Neural cell (in vitro differentiated cells): ENCODE measurements around the gene CAV2.

Experiments used
- CTCF ChIP-seq: fragments of 450-650 bp; IDR thresholded peaks from 2 replicates; pipeline ENCODE4 v1.5.1; 2014; ENCODE audit warnings: antibody characterized with exemption, mild to moderate bottlenecking, moderate library complexity; ENCODE audit not compliant: poor library complexity, severe bottlenecking
- EP300 ChIP-seq: fragments of 450-650 bp; conservative IDR thresholded peaks from 2 replicates; pipeline ENCODE4 v1.6.1; 2014; ENCODE audit warnings: antibody characterized with exemption, mild to moderate bottlenecking, moderate library complexity; ENCODE audit not compliant: poor library complexity, severe bottlenecking
- EZH2 ChIP-seq: fragments of 200-600, 300-800 bp; shearing (Covaris generic), sonication (generic); IDR thresholded peaks from 2 replicates; pipeline ENCODE4 v1.6.1; 2014; ENCODE audit warnings: antibody characterized with exemption, low read length, borderline replicate concordance, mild to moderate bottlenecking; ENCODE audit not compliant: insufficient read depth, poor library complexity, severe bottlenecking
- MXI1 ChIP-seq: fragments of 450-650 bp; conservative IDR thresholded peaks from 2 replicates; pipeline ENCODE4 v1.6.1; 2014; ENCODE audit warnings: antibody characterized with exemption, mild to moderate bottlenecking; ENCODE audit not compliant: poor library complexity, severe bottlenecking
- POLR2AphosphoS5 ChIP-seq: IDR thresholded peaks from 2 replicates; pipeline ENCODE4 v1.6.1; 2012
- RAD21 ChIP-seq: fragments of 450-650 bp; conservative IDR thresholded peaks from 2 replicates; pipeline ENCODE4 v1.6.1; 2014; ENCODE audit warnings: antibody characterized with exemption, mild to moderate bottlenecking, moderate library complexity
- REST ChIP-seq: IDR thresholded peaks from 2 replicates; pipeline ENCODE4 v1.6.1; 2012; ENCODE audit warnings: borderline replicate concordance
- SMC3 ChIP-seq: fragments of 450-650 bp; conservative IDR thresholded peaks from 2 replicates; pipeline ENCODE4 v1.6.1; 2014; ENCODE audit warnings: antibody characterized with exemption, mild to moderate bottlenecking, moderate library complexity; ENCODE audit not compliant: poor library complexity
- TAF1 ChIP-seq: IDR thresholded peaks from 2 replicates; pipeline ENCODE4 v1.6.1; 2012; ENCODE audit warnings: low read depth

- TF ChIP-seq EZH2 (no peak), RAD21 (no peak), CTCF (no peak), MXI1 (no peak), EP300 (no peak), SMC3 (no peak), POLR2AphosphoS5 (no peak), REST (no peak), TAF1 (no peak)
These were observed 27.4 kb downstream of the CAV2 start for GRCh38 chr7:116526897-116527296.
